ENCODE measurements around the gene SNCA.

Gene SNCA

DNA sequence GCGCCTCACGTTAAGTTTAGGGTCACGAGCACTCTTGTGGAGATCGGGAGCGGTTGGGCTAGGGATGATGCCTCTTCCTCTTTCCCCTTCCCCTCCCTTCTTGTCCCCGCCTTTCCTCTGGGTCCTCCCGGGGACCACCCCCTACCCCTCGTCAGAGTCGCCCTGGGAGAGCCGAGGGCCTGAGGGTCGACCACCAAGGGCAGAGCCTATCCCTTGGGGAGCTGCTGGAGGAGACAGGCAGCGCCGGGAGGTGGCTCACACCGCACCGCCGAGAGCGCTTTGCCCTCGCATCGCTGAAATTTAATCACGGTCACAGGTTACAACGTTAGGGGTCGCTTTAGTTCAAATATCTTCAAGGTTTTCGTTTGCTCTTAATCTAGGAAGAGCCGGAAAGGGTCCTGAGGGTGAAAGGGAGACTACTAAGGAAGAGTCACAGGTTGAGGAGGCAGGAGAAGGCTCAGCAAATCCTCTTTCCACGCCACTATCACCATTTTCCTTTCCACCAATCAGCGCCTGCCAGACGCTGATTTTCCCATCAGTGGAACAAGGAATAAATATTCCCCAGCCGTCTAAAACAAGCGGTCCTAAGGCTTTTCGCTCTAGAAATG, 528 bp upstream of the SNCA start:
- peak overlapping the region; percentile 71 for H3K4me3 ChIP-seq (ENCODE audit: low read length)
- no peaks in the 10 kb centered on the region for H3K36me3 ChIP-seq (ENCODE audit: control insufficient read depth, insufficient read depth, low read length)
- H3K4me1 ChIP-seq (ENCODE audit: control insufficient read depth, insufficient read depth, low read length): no peaks in the 10 kb centered on the region
- H3K27ac ChIP-seq (ENCODE audit: low read depth, low read length): peak overlapping the region; percentile 59
- H3K9ac ChIP-seq (ENCODE audit: low read length): no peak overlapping the region
- peaks cover 13% of the 10 kb centered on the region for H3K27me3 ChIP-seq (ENCODE audit: control insufficient read depth, insufficient read depth, low read length)

DNA sequence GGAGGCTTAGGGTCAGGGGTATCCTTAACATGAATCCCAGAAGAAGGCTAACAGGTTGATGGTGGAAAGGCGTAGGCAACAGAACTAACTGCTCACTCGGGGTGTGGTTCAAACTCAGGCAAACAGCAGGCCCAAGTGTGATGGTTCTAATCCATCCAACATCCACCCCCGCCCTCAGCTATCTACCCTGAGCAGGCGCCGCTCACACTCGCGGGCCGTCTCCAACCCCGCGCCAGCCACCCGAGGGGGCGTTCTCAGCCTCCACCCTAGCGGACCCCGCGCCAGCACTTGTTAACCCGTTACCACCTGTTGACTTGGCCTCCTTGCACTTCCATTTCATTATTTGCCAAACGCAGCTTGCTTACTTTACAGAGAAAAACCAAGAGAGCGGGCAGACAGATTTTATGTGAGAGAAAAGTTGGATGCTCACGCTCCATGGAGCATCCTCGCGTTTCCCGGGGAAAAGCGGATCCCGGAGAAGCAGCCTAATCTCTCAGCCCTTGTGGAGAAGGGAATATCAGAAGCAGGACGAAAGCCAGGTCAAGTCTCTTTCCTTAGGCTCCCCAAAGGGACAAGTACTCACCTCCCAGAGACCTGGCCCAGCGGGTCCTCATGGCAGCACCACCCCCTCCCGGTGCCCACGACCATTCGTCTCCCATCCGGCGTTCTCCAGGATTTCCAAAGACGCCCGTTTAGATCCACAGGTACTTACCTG, 773 bp downstream of the SNCA start:
- H3K9ac ChIP-seq (ENCODE audit: low read length): no peak overlapping the region
- peak overlapping the region; percentile 71 for H3K4me3 ChIP-seq (ENCODE audit: low read length)
- H3K27me3 ChIP-seq (ENCODE audit: control insufficient read depth, insufficient read depth, low read length): peaks cover 13% of the 10 kb centered on the region
- peak overlapping the region; percentile 3 for H3K27ac ChIP-seq (ENCODE audit: low read depth, low read length)
- H3K4me1 ChIP-seq (ENCODE audit: control insufficient read depth, insufficient read depth, low read length): no peaks in the 10 kb centered on the region
- no peaks in the 10 kb centered on the region for H3K36me3 ChIP-seq (ENCODE audit: control insufficient read depth, insufficient read depth, low read length)

- Histone ChIP-seq H3K36me3 (ENCODE audit: control insufficient read depth, insufficient read depth, low read length) (no peaks in the 10 kb centered on the region), H3K4me3 (ENCODE audit: low read length) (no peak overlapping the region)
These were observed 1.5 kb downstream of the SNCA start for GRCh38 chr4:89835413-89835812.

GRCh38 chr4:89834486-89835209, 2.3 kb downstream of the SNCA start:
- H3K4me1 ChIP-seq (ENCODE audit: control insufficient read depth, insufficient read depth, low read length): no peaks in the 10 kb centered on the region
- H3K27me3 ChIP-seq (ENCODE audit: control insufficient read depth, insufficient read depth, low read length): peaks cover 11% of the 10 kb centered on the region
- no peaks in the 10 kb centered on the region for H3K36me3 ChIP-seq (ENCODE audit: control insufficient read depth, insufficient read depth, low read length)
- H3K4me3 ChIP-seq (ENCODE audit: low read length): no peak overlapping the region
- H3K27ac ChIP-seq (ENCODE audit: low read depth, low read length): no peak overlapping the region
- H3K9ac ChIP-seq (ENCODE audit: low read length): no peak overlapping the region

More at GRCh38 chr4:89835413-89835812, 1.5 kb downstream of the SNCA start:
- Histone ChIP-seq H3K27ac (ENCODE audit: low read depth, low read length) (no peak overlapping the region), H3K4me1 (ENCODE audit: control insufficient read depth, insufficient read depth, low read length) (no peaks in the 10 kb centered on the region), H3K27me3 (ENCODE audit: control insufficient read depth, insufficient read depth, low read length) (peaks cover 11% of the 10 kb centered on the region), H3K9ac (ENCODE audit: low read length) (no peak overlapping the region)

DNA sequence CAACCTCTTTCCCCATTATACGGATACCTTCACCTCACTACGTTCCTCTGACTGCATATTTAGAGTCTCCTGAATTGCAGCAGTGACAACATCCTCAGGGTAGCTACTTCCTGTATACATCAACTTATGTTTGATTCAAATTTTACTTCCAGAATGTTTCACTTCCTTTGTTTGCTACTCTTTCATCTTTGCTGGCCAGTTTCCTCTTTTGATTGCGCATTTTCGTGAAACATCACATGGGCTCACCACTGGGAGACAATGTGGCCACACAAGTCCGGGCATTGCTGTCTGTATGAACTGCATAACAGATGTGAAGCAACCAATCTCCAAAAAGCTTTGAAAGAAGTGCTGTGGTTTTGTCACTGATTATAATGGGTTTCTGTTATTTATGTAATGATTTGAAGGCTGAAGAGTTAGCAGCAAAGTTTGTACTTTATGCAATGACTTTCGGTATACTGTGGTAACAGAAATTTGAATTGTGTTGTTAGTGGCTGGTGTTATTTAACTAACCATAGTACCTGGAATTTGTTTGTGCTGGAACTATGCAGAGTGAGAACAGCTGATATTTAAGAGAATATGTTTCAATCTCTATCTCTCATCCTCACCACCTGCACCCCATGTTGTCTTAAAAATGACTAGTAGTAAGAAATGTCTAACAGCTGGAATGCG, 7.4 kb downstream of the SNCA start:
- Histone ChIP-seq H3K27ac (ENCODE audit: low read depth, low read length) (peak overlapping the region; percentile 36), H3K4me3 (ENCODE audit: low read length) (no peak overlapping the region), H3K9ac (ENCODE audit: low read length) (no peak overlapping the region), H3K27me3 (ENCODE audit: control insufficient read depth, insufficient read depth, low read length) (no peaks in the 10 kb centered on the region), H3K4me1 (ENCODE audit: control insufficient read depth, insufficient read depth, low read length) (no peaks in the 10 kb centered on the region), H3K36me3 (ENCODE audit: control insufficient read depth, insufficient read depth, low read length) (no peaks in the 10 kb centered on the region)

DNA sequence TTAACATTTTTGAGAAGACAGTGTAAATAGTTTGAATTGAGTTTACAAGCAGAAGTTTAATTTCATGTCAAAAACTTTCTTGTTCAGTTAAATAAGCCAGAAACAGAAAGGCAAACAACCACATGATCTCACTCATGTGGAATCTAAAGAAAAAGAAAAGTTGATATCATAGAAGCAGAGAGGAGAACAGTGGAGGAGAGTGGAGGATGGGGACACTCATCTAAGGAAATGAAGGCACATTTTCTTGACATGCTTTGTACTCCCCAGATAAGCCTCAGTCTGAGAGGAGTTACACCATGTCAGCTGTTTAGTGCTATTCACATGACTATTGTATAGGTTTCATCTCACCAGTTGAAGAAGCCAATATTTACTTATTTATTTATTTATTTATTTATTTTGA, 13.5 kb downstream of the SNCA start:
- no peak overlapping the region for H3K4me3 ChIP-seq (ENCODE audit: low read length)
- H3K9ac ChIP-seq (ENCODE audit: low read length): no peak overlapping the region
- H3K4me1 ChIP-seq (ENCODE audit: control insufficient read depth, insufficient read depth, low read length): no peaks in the 10 kb centered on the region
- no peaks in the 10 kb centered on the region for H3K36me3 ChIP-seq (ENCODE audit: control insufficient read depth, insufficient read depth, low read length)
- H3K27me3 ChIP-seq (ENCODE audit: control insufficient read depth, insufficient read depth, low read length): no peaks in the 10 kb centered on the region
- no peak overlapping the region for H3K27ac ChIP-seq (ENCODE audit: low read depth, low read length)

DNA sequence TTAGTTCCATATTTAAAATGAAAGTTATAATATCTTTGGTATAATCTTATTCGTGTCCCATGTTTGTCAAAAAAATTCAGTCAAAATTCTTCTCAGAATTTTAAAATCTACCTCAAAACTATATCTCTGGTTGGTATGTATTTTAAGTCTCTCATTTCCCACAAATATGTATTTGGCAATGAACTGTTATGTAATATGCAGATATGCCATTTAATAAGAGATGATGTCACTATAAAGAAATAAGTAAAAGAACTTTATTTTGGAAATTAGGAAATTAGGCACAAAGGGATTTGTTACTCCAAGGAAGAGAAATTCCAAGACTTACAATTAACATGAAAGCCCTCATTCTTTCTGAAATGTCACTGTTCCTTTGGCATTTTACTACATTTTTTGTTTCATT, 15.3 kb downstream of the SNCA start:
- Histone ChIP-seq H3K27me3 (ENCODE audit: control insufficient read depth, insufficient read depth, low read length) (no peaks in the 10 kb centered on the region), H3K4me1 (ENCODE audit: control insufficient read depth, insufficient read depth, low read length) (no peaks in the 10 kb centered on the region), H3K9ac (ENCODE audit: low read length) (no peak overlapping the region), H3K36me3 (ENCODE audit: control insufficient read depth, insufficient read depth, low read length) (no peaks in the 10 kb centered on the region), H3K27ac (ENCODE audit: low read depth, low read length) (no peak overlapping the region), H3K4me3 (ENCODE audit: low read length) (no peak overlapping the region)

DNA sequence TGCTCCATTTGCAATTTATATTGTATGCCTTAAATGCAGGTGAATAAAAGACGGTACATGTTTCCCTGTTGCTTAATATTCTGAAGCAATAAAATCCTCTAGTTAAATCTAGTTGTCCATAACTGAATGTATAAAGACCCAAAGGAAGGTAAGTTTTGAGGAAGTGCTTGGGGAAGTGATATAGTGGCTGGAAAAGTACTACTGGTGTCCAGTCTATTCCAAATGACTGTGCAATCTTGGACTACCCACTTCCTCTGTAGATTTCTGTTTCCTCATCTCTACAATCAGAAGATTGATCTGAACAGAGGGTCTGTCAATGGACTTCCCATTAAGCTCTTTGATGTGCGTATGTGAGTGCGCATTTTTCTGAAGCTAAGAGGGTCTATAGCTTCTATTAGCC, 17.0 kb downstream of the SNCA start:
- Histone ChIP-seq H3K36me3 (ENCODE audit: control insufficient read depth, insufficient read depth, low read length) (no peaks in the 10 kb centered on the region), H3K27me3 (ENCODE audit: control insufficient read depth, insufficient read depth, low read length) (no peaks in the 10 kb centered on the region), H3K4me1 (ENCODE audit: control insufficient read depth, insufficient read depth, low read length) (no peaks in the 10 kb centered on the region), H3K27ac (ENCODE audit: low read depth, low read length) (no peak overlapping the region), H3K9ac (ENCODE audit: low read length) (no peak overlapping the region), H3K4me3 (ENCODE audit: low read length) (no peak overlapping the region)

DNA sequence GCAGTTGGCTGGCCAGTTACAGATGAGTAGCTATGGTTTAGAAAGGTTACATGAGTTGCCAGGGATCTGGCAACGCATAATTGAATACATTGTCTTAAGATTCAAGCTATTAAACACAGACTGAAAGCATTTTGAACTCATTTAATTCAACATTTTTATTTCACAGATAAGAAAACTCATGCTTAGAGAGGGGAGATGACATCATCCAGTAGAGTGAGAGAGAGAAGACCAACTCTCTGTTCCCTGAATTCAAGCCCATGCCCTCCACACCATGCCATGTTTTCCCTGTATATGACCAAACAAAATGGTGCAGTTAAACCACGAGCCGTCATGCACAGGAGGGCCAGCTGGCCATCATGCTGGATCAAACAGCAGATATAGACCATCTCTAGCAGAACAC, 22.6 kb downstream of the SNCA start:
- H3K36me3 ChIP-seq (ENCODE audit: control insufficient read depth, insufficient read depth, low read length): no peaks in the 10 kb centered on the region
- H3K4me1 ChIP-seq (ENCODE audit: control insufficient read depth, insufficient read depth, low read length): no peaks in the 10 kb centered on the region
- no peak overlapping the region for H3K4me3 ChIP-seq (ENCODE audit: low read length)
- H3K9ac ChIP-seq (ENCODE audit: low read length): no peak overlapping the region
- no peak overlapping the region for H3K27ac ChIP-seq (ENCODE audit: low read depth, low read length)
- H3K27me3 ChIP-seq (ENCODE audit: control insufficient read depth, insufficient read depth, low read length): no peaks in the 10 kb centered on the region

- no peaks in the 10 kb centered on the region for H3K27me3 ChIP-seq (ENCODE audit: control insufficient read depth, insufficient read depth, low read length)
- no peaks in the 10 kb centered on the region for H3K4me1 ChIP-seq (ENCODE audit: control insufficient read depth, insufficient read depth, low read length)
- no peak overlapping the region for H3K4me3 ChIP-seq (ENCODE audit: low read length)
- no peak overlapping the region for H3K27ac ChIP-seq (ENCODE audit: low read depth, low read length)
- H3K9ac ChIP-seq (ENCODE audit: low read length): no peak overlapping the region
- H3K36me3 ChIP-seq (ENCODE audit: control insufficient read depth, insufficient read depth, low read length): no peaks in the 10 kb centered on the region
These were observed 23.8 kb downstream of the SNCA start for GRCh38 chr4:89813197-89813596.

DNA sequence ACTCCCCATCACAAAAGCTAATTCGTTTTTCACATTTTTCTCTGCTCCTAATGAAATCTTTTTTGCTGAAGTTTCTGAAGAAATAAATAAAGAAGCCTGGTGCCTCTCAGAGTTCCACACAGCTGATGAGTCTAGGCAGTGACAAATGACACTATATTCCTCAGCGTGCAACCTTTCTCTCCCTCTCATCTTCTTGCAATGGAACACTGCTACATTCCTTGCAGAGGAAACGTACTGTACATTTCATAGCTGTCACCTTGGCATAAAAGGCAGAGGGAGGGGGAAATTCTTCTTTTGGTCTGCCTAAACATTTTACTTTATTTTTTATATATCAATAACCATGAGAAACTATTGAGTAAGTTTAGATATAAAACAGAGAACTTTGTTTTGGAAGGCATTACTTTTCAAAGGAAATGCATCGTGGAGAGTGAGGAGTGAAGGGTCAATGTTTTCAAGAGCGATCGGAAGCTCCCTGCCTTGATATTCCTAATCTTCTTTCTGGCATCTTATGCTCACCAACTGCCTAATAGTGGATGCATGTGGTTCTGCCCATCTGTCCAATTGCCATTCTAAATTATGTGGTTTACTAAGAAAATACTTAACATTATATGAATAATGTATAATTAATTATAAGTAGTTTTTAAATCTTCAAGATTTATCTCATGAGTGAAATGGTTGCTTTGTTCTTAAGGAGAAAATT, 29.4 kb downstream of the SNCA start:
- Histone ChIP-seq H3K27me3 (ENCODE audit: control insufficient read depth, insufficient read depth, low read length) (no peaks in the 10 kb centered on the region), H3K36me3 (ENCODE audit: control insufficient read depth, insufficient read depth, low read length) (no peaks in the 10 kb centered on the region), H3K9ac (ENCODE audit: low read length) (no peak overlapping the region), H3K4me1 (ENCODE audit: control insufficient read depth, insufficient read depth, low read length) (no peaks in the 10 kb centered on the region), H3K4me3 (ENCODE audit: low read length) (no peak overlapping the region), H3K27ac (ENCODE audit: low read depth, low read length) (no peak overlapping the region)

DNA sequence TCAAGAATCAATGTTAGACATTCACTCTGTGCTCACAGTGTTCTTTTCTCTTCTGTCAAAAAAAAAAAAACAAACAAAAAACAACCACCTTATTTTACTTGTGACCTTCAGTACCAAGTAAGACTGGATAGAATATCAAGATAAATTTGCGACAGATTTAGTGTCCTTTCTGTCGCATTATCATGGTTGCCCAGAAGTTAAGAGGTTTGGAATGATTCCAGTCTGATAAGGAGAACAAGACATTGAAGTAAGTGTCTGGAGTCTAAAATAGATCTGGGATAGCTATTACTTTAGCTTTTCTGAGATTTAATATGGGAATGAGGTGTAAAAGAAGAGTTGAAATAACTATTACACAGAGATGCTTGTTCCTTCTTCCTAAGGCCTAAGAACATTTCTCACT, 31.7 kb downstream of the SNCA start:
- no peaks in the 10 kb centered on the region for H3K4me1 ChIP-seq (ENCODE audit: control insufficient read depth, insufficient read depth, low read length)
- H3K4me3 ChIP-seq (ENCODE audit: low read length): no peak overlapping the region

More for the DNA sequence above, 31.7 kb downstream of the SNCA start:
- H3K36me3 ChIP-seq (ENCODE audit: control insufficient read depth, insufficient read depth, low read length): no peaks in the 10 kb centered on the region
- no peak overlapping the region for H3K27ac ChIP-seq (ENCODE audit: low read depth, low read length)
- H3K9ac ChIP-seq (ENCODE audit: low read length): no peak overlapping the region
- H3K27me3 ChIP-seq (ENCODE audit: control insufficient read depth, insufficient read depth, low read length): no peaks in the 10 kb centered on the region

Measured in rectal smooth muscle tissue (tissue), 1 donor.